IPS-18c (cell line): Measurements from ENCODE around the gene BICRA.
A peak's percentile ranks its signal among the peaks of the same experiment; 100 is the strongest.
"Not testable (repeated sequence)": the region's sequence is repeated elsewhere in the genome, so short reads cannot be mapped to it uniquely, and the experiment has no call there.

ENCODE experiments used
- H3K4me3 ChIP-seq: 2 replicates; pipeline ENCODE4 v1.7.0; 2013; ENCODE audit warnings: low read depth, mild to moderate bottlenecking, low read length, moderate library complexity; ENCODE audit not compliant: insufficient read depth
- H3K9me3 ChIP-seq: one replicate; pipeline ENCODE4 v1.6.1; 2013; ENCODE audit warnings: mild to moderate bottlenecking, low read length, moderate library complexity; ENCODE audit not compliant: control insufficient read depth, insufficient read depth

BICRA gene

GRCh38 chr19:47618771-47619170 lies 9.8 kb downstream of the BICRA start:
- no peak overlapping the region; the same call in 1 of the 2 replicates for H3K4me3 ChIP-seq
- H3K9me3 ChIP-seq, result no peaks in the 10 kb centered on the region

DNA sequence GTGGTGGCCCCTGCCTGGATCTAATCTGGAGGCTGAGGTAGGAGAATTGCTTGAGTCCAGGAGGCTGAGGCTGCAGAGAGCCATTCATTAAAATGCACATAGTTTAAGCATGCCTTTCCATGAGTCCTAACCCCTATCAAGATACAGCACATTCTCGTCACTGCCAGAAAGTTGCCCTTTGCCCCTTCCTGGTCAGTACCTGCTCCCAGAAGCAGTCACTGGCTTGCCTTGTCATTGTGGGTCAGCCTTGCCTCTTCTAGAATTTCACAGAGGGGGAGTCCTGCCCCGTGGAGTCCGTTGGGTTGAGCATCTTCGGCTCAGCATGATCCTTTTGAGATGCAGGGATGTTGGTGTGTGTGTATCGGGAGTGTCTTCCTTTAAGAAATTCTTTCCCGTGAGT lies 10.8 kb downstream of the BICRA start:
- Histone ChIP-seq H3K9me3 (no peaks in the 10 kb centered on the region), H3K4me3 (no peak overlapping the region)

GRCh38 chr19:47623151-47623920 lies 14.4 kb downstream of the BICRA start:
- no peaks in the 10 kb centered on the region for H3K9me3 ChIP-seq

DNA sequence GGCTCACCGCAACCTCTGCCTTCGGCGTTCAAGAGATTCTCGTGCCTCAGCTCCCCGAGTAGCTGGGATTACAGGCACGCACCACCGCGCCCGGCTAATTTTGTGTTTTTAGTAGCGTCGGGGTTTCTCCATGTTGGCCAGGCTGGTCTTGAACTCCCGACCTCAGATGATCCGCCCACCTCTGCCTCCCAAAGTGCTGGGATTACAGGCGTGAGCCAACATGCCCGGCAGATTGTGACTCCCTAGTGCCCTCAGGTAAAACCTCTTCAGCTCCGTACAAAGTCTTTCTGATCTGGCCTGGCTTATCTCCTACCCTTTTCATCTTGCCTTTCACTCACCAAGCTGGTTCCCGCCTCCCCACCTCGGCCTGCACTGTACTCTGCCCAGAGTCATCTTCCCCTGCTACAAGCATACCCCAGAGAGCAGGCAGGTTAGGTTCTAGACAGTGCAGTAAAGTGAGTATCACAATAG lies 15.0 kb downstream of the BICRA start:
- Histone ChIP-seq H3K9me3 (no peaks in the 10 kb centered on the region), H3K4me3 (no peak overlapping the region)

More at GRCh38 chr19:47623151-47623920, 14.4 kb downstream of the BICRA start:
- peak overlapping the region; percentile 15; the same call in 1 of the 2 replicates for H3K4me3 ChIP-seq

DNA sequence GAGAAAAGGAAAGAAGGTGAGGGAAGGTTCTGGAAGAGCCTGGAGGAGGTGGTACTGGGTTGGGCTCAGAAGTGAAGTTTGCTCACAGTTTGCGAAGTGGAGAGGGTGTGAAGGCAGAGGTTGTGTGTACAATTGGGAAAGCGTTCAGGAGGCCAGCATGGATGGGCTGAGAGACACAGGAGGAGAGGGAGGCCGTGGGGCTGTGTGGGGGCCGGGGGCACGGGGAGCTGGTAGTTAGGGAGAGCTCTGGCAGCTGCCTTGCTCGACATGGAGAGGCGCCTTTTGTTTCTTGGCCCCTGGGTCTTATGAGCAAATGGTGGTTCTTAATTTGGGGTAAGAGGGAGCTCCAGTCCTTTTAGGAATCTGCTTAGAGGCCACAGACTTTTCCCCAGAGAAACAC lies 16.7 kb downstream of the BICRA start:
- Histone ChIP-seq H3K4me3 (no peak overlapping the region), H3K9me3 (no peaks in the 10 kb centered on the region)

DNA sequence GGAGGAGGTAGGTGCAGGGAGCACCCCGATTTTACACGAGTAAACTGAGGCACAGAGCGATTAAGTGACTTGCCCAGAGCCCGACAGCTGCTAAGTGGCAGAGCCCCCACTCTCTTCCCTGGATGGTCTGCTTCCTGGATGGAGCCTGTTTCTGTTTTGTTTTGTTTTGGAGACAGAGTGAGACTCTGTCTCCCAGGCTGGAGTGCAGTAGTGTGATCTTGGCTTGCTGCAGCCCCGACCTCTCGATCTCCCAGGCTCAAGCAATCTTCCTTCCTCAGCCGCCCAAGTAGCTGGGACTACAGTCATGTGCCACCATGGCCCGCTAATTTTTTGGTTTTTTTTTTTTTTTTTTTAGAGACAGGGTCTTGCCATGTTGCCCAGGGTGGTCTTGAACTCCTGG lies 17.3 kb downstream of the BICRA start:
- no peaks in the 10 kb centered on the region for H3K9me3 ChIP-seq

GRCh38 chr19:47628078-47628771 lies 19.3 kb downstream of the BICRA start:
- H3K4me3 ChIP-seq, result no peak overlapping the region
- no peaks in the 10 kb centered on the region for H3K9me3 ChIP-seq

More for the DNA sequence above, 17.3 kb downstream of the BICRA start:
- no peak overlapping the region for H3K4me3 ChIP-seq

DNA sequence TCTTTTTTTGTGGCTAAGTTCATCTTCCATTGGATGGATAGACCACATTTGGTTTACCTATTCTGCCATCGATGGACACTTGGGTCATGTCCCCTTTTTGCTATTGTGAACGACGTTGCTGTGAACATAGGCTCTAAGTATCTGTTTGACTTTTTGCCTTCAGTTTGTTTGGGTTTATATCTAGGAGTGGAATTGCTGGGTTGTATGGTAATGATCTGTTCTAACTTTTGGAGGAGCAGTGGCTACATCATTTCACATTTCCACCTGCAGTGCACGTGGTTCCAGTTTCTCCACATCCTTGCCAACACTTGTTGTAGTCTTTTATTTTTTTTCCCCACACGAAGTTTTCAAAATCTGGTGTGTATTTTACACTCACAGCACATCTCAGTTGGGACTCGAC lies 21.7 kb downstream of the BICRA start:
- no peaks in the 10 kb centered on the region for H3K9me3 ChIP-seq

GRCh38 chr19:47631681-47632446 lies 22.9 kb downstream of the BICRA start:
- Histone ChIP-seq H3K4me3 (no peak overlapping the region), H3K9me3 (no peaks in the 10 kb centered on the region)

More for the DNA sequence above, 21.7 kb downstream of the BICRA start:
- no peak overlapping the region for H3K4me3 ChIP-seq

GRCh38 chr19:47633517-47633916 lies 24.6 kb downstream of the BICRA start:
- Histone ChIP-seq H3K4me3 (no peak overlapping the region), H3K9me3 (no peaks in the 10 kb centered on the region)

DNA sequence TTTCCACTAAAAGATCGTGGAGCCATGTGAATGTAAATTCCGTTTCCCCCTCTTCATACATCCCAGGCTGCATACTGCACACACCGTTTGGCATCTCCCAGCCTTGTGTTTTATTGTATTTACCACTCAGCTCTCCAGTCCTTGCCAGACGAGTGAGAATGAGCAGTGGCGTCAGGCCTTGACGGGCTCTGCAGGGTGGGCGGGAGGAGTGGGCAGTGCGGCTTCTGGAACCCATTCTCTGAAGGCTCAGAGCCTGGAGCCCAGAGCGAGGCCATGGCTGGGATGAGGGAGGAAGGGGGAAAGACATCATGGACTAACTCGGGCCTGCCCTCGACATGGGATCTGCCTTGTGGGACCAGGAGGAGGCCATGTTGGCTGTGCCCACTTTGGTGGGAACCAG lies 25.1 kb downstream of the BICRA start:
- H3K9me3 ChIP-seq, result no peaks in the 10 kb centered on the region
- no peak overlapping the region for H3K4me3 ChIP-seq

DNA sequence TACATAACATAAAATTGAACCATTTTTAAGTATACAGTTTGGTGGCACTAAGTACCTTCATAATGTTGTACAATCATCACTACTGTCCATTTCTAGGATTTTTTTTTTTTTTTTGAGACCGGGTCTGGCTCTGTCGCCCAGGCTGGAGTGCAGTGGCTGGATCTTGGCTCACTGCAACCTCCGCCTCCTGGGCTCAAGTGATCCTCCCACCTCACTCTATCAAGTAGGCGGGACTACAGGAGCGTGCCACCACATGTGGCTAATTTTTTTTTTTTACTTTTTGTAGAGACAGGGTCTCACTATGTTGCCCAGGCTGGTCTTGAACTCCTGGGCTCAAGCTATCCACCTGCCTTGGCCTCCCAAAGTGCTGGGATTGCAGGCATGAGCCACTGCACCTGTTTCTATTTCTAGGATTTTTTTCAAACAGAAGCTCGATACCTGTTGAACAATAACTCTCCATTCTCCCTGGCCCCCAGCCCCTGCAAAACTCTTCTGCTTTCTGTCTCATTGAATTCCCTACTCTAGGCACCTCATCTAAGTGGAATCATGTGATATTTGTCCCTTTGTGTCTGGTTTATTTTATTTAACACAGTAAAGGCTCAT lies 26.3 kb downstream of the BICRA start:
- H3K9me3 ChIP-seq, result not testable (repeated sequence)

DNA sequence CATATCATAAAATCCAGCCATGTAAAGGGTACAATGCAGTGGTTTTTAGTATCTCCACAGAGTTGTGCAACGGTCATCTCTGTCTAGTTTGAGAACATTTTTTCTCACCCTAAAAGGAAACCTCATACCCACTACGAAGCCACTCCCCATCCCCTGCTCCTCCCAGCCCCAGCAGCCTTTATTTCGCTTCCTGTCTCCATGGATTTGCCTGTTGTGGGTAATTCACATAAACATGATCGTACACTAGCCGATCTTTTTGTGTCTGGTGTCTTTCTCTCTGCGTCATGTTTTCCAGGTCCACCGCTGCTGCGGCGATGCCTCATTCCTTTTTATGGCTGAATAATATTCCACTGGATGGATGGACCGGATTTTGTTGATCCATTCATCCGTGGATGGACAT lies 28.6 kb downstream of the BICRA start:
- Histone ChIP-seq H3K4me3 (no peak overlapping the region), H3K9me3 (no peaks in the 10 kb centered on the region)

More for the DNA sequence above, 26.3 kb downstream of the BICRA start:
- not testable (repeated sequence) for H3K4me3 ChIP-seq

DNA sequence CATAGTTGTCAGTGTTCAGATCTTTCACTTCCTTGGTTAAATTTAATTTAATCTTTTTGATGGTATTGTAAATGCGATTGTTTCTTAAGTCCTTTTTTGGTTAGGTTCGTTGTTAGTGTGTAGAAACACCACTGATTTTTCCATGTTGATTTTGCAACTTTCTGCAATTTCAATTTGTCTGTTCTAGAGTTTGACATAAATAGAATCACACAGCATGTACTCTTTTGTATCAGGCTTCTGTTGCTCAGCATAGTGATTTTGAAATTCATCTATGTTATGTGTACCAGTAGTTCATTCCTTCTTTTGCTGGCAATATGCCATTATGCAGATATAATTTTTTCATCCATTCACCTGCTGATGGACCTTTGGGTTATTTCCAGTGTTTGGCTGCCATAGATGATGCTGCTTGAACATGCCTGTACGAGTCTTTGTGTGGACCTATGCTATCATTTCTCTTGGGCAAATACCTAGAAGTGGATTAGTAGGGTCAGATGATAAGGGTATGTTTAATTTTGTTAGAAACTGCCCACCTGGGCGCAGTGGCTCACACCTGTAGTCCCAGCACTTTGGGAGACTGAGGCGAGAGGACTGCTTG lies 33.1 kb downstream of the BICRA start:
- H3K4me3 ChIP-seq, result no peak overlapping the region
- no peaks in the 10 kb centered on the region for H3K9me3 ChIP-seq

DNA sequence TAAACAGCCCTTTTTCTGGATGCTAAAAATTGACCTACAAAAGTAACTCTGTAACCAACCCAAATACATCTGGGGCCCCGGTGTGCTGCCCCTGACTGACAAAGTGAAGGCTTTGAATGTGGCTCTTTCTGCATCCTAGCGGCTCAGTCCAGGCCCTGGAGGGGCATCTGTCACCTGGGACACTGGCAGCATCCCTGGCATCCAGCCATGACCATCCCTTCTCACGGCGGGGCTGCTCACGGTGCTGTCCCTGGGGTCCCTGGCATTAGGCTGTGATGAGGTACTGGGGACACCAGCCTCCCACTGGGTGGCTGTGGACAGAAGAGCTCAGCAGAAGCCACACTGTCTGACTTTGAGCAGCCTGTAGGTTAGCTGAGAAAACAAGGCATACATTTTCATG lies 34.3 kb downstream of the BICRA start:
- Histone ChIP-seq H3K9me3 (no peaks in the 10 kb centered on the region), H3K4me3 (no peak overlapping the region)

GRCh38 chr19:47644199-47644598 lies 35.3 kb downstream of the BICRA start:
- no peak overlapping the region for H3K4me3 ChIP-seq
- H3K9me3 ChIP-seq, result no peaks in the 10 kb centered on the region
